ENCODE measurements around the gene CNN2. TPM values are rescaled to one million over a fixed set of nuclear protein-coding genes. Genes with fewer than 3 reads are reported as not detected.

The CNN2 gene
- total RNA-seq, 1 donor from 2014 or later = 23.2 TPM

DNA sequence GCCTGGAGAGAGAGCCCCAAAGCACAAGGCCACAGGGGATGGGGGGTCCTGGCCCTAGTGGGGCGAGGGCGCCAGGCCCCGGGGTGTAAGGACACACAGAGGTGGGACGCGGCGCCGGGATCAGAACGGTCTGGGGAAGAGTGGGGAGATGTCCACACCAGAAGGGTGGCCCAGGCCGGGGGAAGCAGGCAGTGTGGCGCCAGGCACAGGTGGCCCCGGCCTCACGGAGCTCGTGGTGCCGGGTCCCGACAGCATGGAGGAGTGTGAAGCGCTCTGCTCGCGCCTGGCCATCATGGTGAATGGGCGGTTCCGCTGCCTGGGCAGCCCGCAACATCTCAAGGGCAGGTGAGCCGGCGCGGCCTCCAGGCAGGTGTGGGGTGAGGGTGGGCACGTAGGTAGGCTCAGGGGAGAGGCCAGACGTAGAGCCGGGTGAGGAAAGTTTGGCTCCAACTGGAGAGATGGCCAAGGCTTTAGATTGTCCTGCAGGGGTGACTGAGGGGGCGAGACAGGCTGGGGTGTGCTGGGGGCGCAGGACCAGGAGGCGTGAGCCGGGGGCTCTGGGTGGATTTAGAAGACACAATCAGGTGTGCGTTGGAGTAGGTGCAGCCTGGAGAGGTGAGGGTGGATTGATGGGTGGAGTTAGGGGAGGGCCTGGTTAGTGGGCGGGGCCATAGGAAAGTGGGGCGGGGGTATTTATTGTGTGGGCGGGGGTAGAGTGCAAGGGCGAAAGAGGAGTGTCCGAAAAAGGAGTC, 37.7 kb downstream of the CNN2 start:
- DNase-seq (ENCODE audit: low spot score) = no peak
- no peak for ATAC-seq

DNA sequence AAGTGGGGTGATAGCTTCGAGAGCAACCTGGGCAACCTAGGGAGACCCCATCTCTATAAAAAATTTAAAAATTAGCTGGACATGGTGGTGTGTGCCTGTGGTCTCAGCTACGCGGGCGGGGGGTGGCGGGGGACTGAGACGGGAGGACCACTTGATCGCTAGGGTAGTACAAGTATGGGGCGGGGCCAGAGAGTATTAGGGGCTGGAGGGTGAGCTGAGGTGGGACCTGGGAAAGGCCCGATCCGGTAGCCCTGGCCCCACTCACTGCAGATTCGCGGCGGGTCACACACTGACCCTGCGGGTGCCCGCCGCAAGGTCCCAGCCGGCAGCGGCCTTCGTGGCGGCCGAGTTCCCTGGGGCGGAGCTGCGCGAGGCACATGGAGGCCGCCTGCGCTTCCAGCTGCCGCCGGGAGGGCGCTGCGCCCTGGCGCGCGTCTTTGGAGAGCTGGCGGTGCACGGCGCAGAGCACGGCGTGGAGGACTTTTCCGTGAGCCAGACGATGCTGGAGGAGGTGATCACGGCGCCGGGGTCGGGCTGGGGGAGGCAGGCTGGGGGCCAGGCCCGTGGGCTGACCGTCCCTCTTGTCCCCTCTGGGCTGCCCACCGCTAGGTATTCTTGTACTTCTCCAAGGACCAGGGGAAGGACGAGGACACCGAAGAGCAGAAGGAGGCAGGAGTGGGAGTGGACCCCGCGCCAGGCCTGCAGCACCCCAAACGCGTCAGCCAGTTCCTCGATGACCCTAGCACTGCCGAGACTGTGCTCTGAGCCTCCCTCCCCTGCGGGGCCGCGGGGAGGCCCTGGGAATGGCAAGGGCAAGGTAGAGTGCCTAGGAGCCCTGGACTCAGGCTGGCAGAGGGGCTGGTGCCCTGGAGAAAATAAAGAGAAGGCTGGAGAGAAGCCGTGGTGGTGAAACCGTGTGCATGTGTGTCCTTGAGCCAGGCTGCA, 38.5 kb downstream of the CNN2 start:
- peak; percentile 83 for ATAC-seq
- DNase-seq (ENCODE audit: low spot score) = no peak

DNA sequence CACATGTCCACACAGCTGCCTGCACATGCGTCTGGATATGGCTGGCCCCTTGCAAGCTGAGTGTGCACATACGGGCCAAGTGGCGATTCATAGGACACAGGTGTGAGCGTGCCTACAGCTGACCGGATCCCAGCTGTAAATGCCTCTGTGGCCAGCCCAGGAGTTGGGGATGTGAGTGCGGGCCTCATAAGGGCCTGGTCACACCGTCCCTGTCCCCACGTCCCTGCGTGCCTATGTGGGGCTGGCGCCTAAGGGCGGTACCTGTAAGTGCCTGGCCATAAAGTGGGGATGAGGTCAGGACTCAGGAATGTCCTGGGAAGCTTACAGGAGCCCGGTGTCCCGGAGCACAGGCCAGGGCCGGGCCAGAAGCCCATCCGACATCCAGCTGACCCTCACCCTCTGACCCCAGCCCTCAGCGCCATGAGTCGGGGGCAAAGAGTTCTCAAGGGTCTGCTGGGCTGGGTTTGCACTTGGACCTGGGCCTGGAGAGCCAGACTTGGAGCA, 39.2 kb downstream of the CNN2 start:
- ATAC-seq = no peak
- no peak for DNase-seq (ENCODE audit: low spot score)

DNA sequence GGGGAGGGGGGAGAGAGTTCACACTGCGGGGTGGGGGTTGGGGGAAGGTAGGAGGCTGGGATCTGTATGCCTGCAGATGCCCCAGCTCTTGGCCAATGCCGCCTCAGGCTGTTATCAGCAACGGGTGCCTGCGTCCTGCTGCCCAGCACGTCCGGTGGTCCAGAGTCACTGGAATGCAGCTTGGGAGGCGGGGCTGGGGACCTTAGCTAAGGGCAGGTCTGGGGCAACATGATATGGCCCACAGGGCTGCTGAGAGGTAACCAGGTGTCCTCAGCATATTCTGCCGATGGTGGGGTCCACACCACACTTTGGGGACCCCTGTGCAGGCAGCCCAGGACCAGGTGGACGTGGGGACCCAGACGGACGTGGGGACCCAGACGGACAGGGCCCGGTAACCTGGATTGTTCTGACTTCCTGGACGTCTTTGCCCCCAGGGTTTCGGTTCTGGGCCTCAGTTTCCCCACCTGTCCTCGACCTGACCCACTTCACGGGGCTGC, 39.9 kb downstream of the CNN2 start:
- ATAC-seq (no peak), DNase-seq (ENCODE audit: low spot score) (no peak)

DNA sequence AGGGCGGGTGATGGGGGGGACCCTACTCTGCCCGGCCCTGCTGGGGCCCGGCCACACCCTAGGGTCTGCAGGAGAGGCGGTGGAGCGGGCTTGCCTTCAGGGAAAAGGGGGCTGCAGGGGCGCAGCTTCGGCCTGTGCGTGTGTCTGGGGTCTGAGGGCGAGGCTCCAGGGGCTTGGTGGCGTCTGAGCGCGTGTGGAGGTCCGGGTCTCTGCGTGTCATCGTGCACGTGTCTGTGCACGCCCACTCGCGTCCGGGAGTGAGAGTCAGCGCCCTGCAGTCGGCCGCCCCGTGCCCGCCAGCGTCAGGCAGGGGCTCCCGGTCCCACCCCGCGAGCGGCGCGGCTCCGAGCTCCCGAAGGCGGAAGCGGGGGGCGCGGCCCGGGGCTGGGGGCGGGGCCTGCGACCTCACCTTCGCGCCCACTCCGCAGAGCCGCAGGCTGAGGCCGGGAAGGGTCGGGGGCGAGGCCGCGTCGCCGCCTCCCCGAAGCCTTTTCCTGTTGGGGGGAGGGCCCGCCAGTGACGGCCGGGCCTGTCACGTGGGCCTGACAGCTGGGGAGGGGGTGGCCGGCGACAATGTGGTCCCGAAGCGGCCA, 40.4 kb downstream of the CNN2 start, which contains the start of gene ARHGAP45:
Gene ARHGAP45 (plus strand): TSS at position 420 of the 593 bp plus-strand sequence. CDS start 239 bp downstream, outside the sequence.
- DNase-seq (ENCODE audit: low spot score) (no peak), ATAC-seq (peak; percentile 10)

DNA sequence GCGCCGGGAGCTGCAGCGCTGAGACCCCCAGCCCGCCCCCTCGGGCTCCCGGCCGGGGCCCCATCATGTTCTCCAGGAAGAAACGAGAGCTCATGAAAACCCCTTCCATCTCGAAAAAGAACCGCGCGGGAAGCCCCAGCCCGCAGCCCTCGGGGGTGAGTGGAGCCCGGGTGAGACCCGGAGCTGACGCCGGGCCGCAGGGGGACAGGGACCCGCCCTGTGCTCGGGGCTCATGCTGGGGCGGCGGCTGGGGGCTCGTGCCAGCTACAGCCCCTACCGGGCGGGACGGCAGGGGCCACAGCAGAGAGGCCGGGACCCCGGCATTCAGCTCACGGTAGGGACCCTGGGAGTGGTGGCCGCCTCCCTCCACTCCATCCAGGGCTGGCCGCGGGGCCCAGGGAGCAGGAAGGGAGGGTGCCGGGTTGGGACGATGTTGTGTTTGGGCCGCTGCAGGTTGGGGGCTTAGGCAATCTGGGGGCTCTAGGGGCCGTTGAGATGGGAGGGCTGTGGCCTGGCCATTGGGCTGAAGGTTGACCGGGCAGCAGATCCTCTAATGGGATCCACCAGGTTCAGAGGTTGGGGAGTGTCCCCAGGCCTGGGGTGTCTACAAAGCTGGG, 41.0 kb downstream of the CNN2 start:
- no peak for ATAC-seq
- no peak for DNase-seq (ENCODE audit: low spot score)

DNA sequence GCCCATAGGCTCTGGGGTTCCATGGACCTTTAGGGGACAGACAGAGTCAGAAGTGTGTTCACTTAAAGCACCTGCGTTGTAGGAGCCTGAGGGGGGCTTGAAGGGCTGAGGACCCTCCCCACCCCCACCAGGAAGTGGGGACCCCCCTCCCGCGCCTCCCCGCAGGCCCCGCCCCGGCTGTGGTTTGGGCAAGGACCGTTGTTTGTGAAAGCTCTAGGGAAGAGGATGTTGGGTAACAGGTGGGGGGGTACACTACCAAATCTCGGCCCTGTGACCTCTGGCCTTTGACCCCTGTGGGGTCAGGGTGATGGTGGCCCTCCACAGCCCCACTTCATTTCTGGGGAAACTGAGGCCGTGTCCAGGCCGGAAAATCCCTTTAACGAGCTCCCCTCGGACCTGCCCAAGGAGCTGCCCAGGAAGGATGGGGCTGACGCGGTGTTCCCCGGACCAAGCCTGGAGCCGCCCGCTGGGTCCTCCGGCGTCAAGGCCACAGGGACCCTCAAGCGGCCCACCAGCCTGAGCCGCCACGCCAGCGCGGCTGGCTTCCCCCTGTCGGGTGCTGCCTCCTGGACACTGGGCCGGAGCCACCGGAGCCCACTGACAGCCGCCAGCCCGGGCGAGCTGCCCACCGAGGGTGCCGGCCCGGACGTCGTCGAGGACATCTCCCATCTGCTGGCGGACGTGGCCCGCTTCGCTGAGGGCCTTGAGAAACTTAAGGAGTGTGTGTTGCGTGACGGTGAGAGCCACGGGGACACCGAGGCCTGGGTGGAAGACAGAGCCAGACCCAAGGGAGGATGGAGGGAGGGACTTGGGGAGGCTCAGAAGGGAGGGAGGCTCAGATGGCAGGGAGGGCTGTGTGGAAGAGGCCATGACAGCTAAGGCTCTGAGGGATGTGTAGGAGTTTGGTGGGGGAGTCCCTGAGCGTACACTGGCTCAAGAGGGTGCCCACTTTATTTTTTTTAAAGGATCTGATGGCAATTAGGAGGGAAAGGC, 41.9 kb downstream of the CNN2 start:
- DNase-seq (ENCODE audit: low spot score) (no peak), ATAC-seq (no peak)

DNA sequence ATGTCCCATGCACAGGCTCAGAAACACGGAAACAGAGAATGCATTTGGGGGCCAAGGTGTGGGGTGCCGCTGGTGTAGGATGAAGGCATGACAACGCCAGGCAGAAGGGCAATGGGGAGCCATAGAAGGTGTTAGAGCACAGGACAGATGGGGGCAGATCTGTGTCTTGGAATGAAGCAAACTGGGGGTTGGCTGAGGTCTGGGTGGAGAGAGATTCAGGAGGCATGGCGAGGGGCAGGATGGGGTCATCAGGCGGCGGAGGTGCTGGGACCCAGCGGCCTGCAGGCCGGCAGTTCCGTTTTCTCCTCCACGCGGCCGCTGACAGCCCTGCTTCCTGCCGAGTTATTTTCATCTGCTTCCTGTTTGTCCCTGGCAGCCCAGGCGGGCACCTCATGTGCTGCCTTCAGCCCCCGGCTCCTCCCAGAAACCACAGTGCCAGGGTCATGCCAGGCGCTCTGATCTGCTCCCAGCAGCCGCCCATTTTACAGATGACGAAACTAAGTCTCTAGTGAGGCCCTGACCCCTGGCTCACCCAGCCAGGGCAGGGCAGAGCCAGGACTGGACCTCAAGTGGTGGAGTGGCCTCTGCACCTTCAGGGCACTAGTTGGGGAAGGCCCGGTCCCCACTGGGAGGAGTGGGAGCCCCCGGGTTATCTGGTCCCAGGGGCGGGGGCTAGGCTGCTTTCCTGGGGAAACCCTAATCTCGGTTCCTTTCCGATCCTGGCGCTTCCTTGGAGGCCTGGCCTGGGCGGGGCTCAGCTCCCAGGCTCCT, 42.8 kb downstream of the CNN2 start:
- peak; percentile 18 for ATAC-seq
- DNase-seq (ENCODE audit: low spot score) = no peak

DNA sequence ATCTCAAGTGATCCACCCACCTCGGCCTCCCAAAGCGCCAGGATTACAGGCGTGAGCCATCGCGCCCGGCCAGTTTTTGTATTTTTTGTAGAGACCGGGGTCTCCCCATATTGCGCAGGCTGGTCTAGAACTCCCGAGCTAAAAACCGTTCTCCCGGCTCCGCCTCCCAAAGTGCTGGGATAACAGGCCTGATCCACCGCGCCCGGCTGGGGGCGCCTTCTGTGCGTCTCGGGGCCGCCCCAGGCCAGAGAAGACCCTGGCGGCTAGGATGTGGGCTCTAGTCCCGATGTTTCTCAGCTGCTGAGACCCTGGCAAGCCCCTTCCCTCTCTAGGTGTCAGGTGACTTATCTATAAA, 44.1 kb downstream of the CNN2 start:
- DNase-seq (ENCODE audit: low spot score) = no peak
- no peak for ATAC-seq

DNA sequence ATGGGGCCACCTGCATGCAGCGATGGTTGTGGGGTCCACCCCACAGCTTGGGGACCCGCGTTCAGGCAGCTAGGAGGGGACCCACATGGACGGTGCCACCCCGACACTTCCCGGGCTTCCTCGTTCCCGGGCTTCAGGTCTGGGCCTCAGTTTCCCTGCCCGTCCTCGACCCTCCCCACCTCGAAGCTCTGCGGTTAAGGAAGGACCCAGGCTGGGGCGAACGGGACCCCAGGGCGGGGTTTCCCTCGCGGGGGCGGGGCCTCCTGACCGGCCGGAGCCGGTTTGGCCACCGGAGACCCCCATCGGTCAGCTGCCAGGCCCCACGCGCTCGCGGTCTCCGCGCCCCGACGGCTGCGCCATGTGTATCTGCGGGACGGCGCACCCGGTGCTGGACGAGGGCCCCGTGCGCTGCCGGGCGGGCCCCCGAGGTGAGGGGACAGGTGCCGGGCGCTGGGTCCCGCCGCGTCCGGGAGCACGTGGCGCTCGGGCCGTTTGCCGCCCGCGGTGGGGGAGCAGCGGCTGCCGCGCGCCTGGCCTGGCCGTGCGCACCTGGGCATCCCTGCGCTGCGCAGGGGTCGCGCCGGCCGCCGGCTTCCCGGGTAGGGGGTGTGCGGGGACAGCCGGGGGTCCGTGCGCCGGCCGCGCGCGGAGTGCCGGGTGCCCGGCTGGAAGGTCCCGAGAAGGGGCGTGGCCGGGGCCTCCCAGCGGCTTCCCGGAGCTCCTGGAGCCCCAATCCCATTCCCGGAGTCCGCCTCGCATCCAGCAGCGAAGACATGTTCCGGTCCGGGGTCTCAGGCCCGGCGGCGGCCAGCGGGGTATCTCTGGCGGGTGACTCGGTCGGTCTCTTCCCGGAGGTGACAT, 44.8 kb downstream of the CNN2 start:
- DNase-seq (ENCODE audit: low spot score) (no peak), ATAC-seq (no peak)

DNA sequence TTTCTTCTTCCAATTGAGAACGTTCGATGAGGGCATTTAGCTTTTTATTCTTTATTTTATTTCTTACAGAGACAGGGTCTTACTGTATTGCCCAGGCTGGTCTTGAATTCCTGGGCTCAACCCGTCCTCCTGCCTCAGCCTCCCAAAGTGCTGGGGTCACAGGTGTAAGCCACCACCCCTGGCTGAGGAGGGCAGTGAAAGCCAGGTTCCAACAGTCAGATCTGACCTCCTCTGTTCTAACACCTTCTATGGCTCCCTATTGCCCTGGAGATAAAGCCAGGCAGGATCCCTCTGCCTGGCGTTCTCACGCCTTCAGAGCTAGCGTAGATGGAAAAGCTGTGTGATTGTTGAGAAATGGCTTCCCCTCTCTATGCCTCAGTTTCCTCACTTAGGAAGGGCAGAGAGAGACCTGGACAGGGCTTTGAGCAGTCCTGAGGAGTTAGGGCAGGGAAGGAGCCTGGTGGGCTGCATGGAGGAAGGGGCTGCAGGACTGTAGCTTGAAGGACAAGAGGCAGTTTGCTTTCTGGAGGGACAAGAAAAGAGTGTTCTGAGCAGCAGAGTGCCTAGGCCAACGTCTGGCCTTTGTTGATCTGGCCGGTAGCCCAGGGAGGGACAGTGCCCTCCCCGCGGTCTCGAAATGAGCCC, 46.1 kb downstream of the CNN2 start:
- DNase-seq (ENCODE audit: low spot score) (no peak), ATAC-seq (no peak)

DNA sequence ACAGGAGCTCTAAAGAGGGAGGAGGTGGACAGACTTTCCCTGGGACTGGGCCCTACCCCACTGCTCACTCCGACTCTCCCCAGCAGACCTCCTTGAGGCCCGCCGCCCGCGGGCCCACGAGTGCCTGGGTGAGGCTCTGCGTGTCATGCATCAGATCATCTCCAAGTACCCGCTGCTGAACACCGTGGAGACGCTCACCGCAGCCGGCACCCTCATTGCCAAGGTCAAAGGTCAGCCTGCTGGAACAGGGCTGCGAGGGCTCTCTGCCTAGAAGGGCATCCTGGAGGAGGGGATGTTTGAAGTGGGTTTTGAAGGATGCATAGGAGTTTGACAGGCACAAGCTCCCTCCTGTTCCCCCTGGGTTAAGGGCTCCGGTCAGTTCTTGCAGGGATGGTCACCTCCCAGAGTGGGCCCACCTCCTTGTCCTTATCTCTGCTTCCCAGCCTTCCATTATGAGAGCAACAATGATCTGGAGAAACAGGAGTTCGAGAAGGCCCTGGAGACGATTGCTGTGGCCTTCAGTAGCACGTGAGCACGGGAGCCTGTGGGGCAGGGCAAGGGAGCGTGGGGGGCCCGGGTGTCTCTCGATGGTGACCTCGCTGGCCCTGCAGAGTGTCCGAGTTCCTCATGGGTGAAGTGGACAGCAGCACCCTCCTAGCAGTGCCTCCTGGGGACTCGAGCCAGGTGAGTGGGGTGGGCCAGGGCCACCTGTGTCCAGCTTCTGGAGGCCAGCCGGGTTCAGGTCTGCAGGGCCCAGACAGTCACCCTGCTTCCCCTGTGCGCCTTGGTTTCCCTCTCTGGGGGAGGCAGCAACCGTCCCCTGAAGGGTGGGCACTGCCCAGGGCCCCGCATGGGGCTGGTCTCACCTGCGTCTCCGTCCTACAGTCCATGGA, 46.9 kb downstream of the CNN2 start:
- no peak for DNase-seq (ENCODE audit: low spot score)

DNA sequence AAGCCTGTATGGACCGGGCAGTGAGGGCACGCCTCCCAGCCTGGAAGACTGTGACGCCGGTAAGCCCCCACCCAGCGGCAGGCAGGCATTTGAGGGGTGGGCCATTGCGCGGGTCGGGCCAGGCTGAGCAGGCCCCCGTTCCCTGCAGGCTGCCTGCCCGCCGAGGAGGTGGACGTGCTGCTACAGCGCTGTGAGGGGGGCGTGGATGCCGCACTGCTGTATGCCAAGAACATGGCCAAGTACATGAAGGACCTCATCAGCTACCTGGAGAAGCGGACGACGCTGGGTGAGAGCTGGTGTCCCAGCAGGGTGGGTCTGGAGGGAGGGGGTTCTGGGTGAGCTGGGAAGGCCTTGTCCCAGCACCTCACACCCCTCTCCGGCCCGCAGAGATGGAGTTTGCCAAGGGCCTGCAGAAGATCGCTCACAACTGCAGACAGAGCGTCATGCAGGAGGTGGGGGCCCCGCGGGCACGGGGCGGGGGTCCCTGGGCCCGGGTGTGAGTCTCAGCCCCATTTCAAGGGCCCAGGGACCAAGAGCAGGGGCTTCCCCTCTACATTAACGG, 47.6 kb downstream of the CNN2 start:
- ATAC-seq (no peak), DNase-seq (ENCODE audit: low spot score) (no peak)

More for the DNA sequence above, 46.9 kb downstream of the CNN2 start:
- ATAC-seq = no peak

DNA sequence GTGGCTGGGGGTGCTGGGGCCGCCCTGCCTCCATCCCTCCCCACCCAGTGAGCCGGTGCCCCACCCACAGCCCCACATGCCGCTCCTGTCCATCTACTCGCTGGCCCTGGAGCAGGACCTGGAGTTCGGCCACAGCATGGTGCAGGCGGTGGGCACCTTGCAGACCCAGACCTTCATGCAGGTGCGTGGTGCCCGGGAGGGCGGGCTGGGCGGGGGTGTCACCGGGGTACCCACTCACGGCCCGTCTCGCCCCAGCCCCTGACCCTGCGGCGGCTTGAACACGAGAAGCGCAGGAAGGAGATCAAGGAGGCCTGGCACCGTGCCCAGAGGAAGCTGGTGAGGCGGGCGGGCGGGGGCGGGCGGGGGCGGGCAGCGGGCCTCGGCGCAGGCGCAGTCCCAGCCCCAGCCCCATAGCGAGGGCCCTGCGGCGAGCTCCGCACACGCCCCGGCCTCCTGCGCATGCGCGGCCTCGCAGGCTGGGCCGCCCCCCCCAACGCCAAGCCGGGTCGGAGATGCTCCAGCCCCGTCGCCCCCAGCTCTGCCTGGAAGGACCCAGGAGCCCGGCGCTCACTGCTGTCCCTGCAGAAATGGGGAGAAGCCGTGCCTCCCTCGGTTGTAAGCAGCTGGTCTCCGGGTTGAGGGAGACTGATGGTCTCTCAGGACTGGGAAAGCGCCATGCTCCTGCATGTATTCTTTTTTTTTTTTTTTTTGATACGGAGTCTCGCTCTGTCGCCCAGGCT, 48.3 kb downstream of the CNN2 start:
- ATAC-seq (peak; percentile 40), DNase-seq (ENCODE audit: low spot score) (peak; percentile 76)

DNA sequence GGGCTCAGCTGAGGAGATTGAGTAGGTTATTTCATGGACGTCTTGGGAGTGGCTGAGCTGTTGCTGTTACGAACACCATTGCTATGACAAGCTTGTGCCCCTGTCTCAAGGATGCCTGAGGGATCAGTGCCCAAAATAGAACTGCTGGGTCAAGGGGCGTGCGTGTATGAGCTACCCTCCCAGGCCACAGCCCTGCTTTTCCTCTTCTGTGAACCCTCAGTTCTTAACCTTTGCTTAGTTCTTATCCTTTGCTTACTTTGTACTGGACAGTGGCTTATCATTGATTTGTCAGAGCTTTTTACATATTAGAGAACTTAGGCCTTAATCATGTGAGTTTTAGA, 49.6 kb downstream of the CNN2 start:
- ATAC-seq = no peak

More for the DNA sequence above, 49.6 kb downstream of the CNN2 start:
- DNase-seq (ENCODE audit: low spot score) = no peak

All from left lobe of liver (tissue), 2 donors.